Measurements from ENCODE around the gene UBE2F.

- TF ChIP-seq POLR2A (IDR thresholded peaks at IDR 0.05), result no peak
- no peak for TF ChIP-seq EP300 (IDR thresholded peaks at IDR 0.05)
- no peak for TF ChIP-seq CTCF (IDR thresholded peaks at IDR 0.05)
- no peak for TF ChIP-seq POLR2AphosphoS5 (IDR thresholded peaks at IDR 0.05)
Observed at GRCh38 chr2:238027058-238027457, 60.2 kb downstream of the UBE2F start.
